K562 (cell line): ENCODE data around the gene RABL2B. TPM values are rescaled to one million over a fixed set of nuclear protein-coding genes. Genes with fewer than 3 reads are reported as not detected.

ENCODE experiments used
- ATAC-seq: fragments of 200-7000 bp; cut with Tn5 transposase; 3 replicates; pipeline ENCODE4 v1.9.1; 2020; ENCODE audit warnings: moderate library complexity
- BruUV-seq: library from RNA; stranded (reverse); fragments of 400-500 nt; replicated peaks from 2 replicates; lab custom pipeline; 2021; lab: Mats Ljungman, UMichigan
- CTCF ChIA-PET: fragments of 300-600 bp; formaldehyde crosslinking; extraction: SDS; loops from one replicate; lab custom pipeline; 2021; ENCODE audit warnings: low intra/inter-chr PET ratio; lab: Yijun Ruan, JAX
- POLR2A ChIA-PET: fragments of 300-600, 350-650 bp; sonication (Branson Sonifier 250); formaldehyde crosslinking; extraction: SDS; loops from one replicate; lab custom pipeline; 2021; ENCODE audit warnings: antibody characterized with exemption, inconsistent platforms; lab: Yijun Ruan, JAX
- DNase-seq, 4 experiments: peaks; one replicate each; pipeline versions ENCODE4 v3.0.0 to v3.0.0-alpha.2; 2011 to 2018; ENCODE audit warnings: low spot score in 3 of 4, mixed read lengths in 3 of 4; ENCODE audit errors: extremely low read depth in 1 of 4
- FAIRE-seq: peaks from 2 replicates; lab custom pipeline; 2011; peaks lifted over from hg19 to GRCh38; lab: Jason Lieb, UNC
- H2AFZ ChIP-seq: 2 replicates; pipeline ENCODE4 v1.6.0; 2011; ENCODE audit warnings: low read depth, low read length, control low read depth, inconsistent platforms
- H3K27ac ChIP-seq: fragments of 200-600 bp; 3 replicates; pipeline ENCODE4 v1.8.0; 2011; ENCODE audit warnings: low read depth, mild to moderate bottlenecking, control low read depth, inconsistent platforms, low read length, moderate library complexity, mixed read lengths; ENCODE audit errors: extremely low read depth
- H3K27me3 ChIP-seq, 2 experiments: fragments of 300-600 bp in 1 of 2; 2 replicates in 1 of 2; 3 replicates in 1 of 2; pipeline versions ENCODE4 v1.6.0 to v1.8.0; 2011; ENCODE audit warnings: inconsistent platforms in 2 of 2, low read length in 2 of 2, mild to moderate bottlenecking in 1 of 2, mixed read lengths in 1 of 2, moderate library complexity in 1 of 2; ENCODE audit not compliant: control insufficient read depth in 2 of 2, insufficient read depth in 2 of 2
- H3K36me3 ChIP-seq: fragments of 300-600 bp; 3 replicates; pipeline ENCODE4 v1.8.0; 2011; ENCODE audit warnings: mild to moderate bottlenecking, low read length, inconsistent platforms; ENCODE audit not compliant: control insufficient read depth, insufficient read depth
- H3K4me1 ChIP-seq, 2 experiments: fragments of 200-600 bp in 1 of 2; replicated peaks in 1 of 2; 2 replicates in 1 of 2; 3 replicates in 1 of 2; pipeline versions ENCODE4 v1.5.1 to v1.8.0; 2011; ENCODE audit warnings: inconsistent platforms in 2 of 2, low read length in 2 of 2, mild to moderate bottlenecking in 1 of 2, mixed read lengths in 1 of 2, moderate library complexity in 1 of 2; ENCODE audit not compliant: control insufficient read depth in 2 of 2, insufficient read depth in 2 of 2
- H3K4me2 ChIP-seq: 2 replicates; pipeline ENCODE4 v1.6.1; 2011; ENCODE audit warnings: low read length, control low read depth, inconsistent platforms, mixed read lengths; ENCODE audit not compliant: insufficient read depth
- H3K4me3 ChIP-seq: fragments of 200-600 bp; sonication (generic), shearing (Covaris generic); 2 replicates; pipeline ENCODE4 v1.5.1; 2016; ENCODE audit warnings: control low read depth, inconsistent platforms
- H3K79me2 ChIP-seq: fragments of 200-600 bp; 3 replicates; pipeline ENCODE4 v1.8.0; 2011; ENCODE audit warnings: low read length, inconsistent platforms; ENCODE audit not compliant: control insufficient read depth, insufficient read depth
- H3K9ac ChIP-seq, 2 experiments: 2 replicates each; pipeline versions ENCODE4 v1.6.0 to v1.6.1; 2011; ENCODE audit warnings: low read depth in 2 of 2, low read length in 2 of 2, control low read depth in 1 of 2, inconsistent platforms in 1 of 2, mild to moderate bottlenecking in 1 of 2, mixed read lengths in 1 of 2; ENCODE audit not compliant: insufficient read depth in 1 of 2
- H3K9me1 ChIP-seq: one replicate; pipeline ENCODE4 v1.6.0; 2011; ENCODE audit warnings: inconsistent platforms, mild to moderate bottlenecking, low read length, moderate library complexity; ENCODE audit not compliant: control insufficient read depth, insufficient read depth
- H3K9me3 ChIP-seq: replicated peaks from 2 replicates; pipeline ENCODE4 v1.5.1; 2011; ENCODE audit warnings: low read depth, low read length, inconsistent platforms; ENCODE audit not compliant: control insufficient read depth, insufficient read depth
- H4K20me1 ChIP-seq: replicated peaks from 2 replicates; pipeline ENCODE4 v1.6.1; 2011; ENCODE audit warnings: low read length, inconsistent platforms, mixed read lengths; ENCODE audit not compliant: control insufficient read depth, insufficient read depth
- EP400 ChIP-seq: fragments of 450-650 bp; IDR thresholded peaks from 2 replicates; pipeline ENCODE4 v1.6.1; 2017; ENCODE audit warnings: antibody characterized with exemption, mild to moderate bottlenecking, moderate library complexity
- HNRNPK ChIP-seq: fragments of 200-400 bp; formaldehyde crosslinking; IDR thresholded peaks from one replicate; pipeline ENCODE4 v1.6.1; 2018; ENCODE audit warnings: mild to moderate bottlenecking, low read depth, low read length; ENCODE audit not compliant: poor library complexity, severe bottlenecking
- ZBTB1 ChIP-seq: sonication (generic); formaldehyde crosslinking; IDR thresholded peaks from 2 replicates; pipeline ENCODE4 v1.8.1; 2023; ENCODE audit warnings: missing genetic modification reagents, low read depth, mild to moderate bottlenecking, borderline replicate concordance
- WGBS: fragments of 100-300 bp; shearing (Covaris generic); methylation state at CpG from one replicate; pipeline ENCODE4 v1.1.6; 2016; ENCODE audit warnings: low coverage, mixed read lengths; ENCODE audit not compliant: insufficient coverage; ENCODE audit errors: missing lambda C conversion rate; 5-methylcytosine and 5-hydroxymethylcytosine counted together
- in situ Hi-C: fragments of 300-500 bp; cut with MboI; formaldehyde crosslinking; loops from 4 replicates; pipeline ENCODE4 v1.15.0; 2018; ENCODE audit warnings: inconsistent platforms, mixed read lengths
- intact Hi-C: fragments of 100-400 bp; cut with micrococcal nuclease; formaldehyde crosslinking; loops from 2 replicates; pipeline ENCODE4 v1.14.2; 2022
- polyA plus RNA-seq, 8 experiments: library from polyadenylated mRNA; depleted of rRNA in 4 of 8; stranded (reverse) in 5 of 8; unstranded in 3 of 8; fragments of >200 nt; fragmentation: Nextera tagmentation in 2 of 8; fragmentation: Illumina TruSeq in 1 of 8; extraction: Ambion mirVana in 2 of 8; extraction: Trizol in 1 of 8; gene quantifications; 2 replicates each; pipeline versions ENCODE4 v1.2.1 to v1.2.3, GENCODE V29; 2011 to 2014; ENCODE audit warnings: inconsistent platforms in 1 of 8, missing spikeins in 1 of 8
- total RNA-seq, 7 experiments: library from RNA; depleted of rRNA in 6 of 7; stranded (reverse); fragments of >200 nt in 6 of 7; fragmentation: Illumina TruSeq in 2 of 7; extraction: Trizol in 2 of 7; gene quantifications; 2 replicates each; pipeline versions ENCODE4 v1.2.1 to v1.2.3, GENCODE V29; 2011 to 2021; ENCODE audit warnings: low replicate concordance in 1 of 7
- TF ChIP-seq, protein P1 (sequence below), 3 experiments: IDR thresholded peaks in 2 of 3; conservative IDR thresholded peaks in 1 of 3; 2 replicates each; pipeline ENCODE4 v1.5.1; 2011 to 2012; ENCODE audit warnings: low read length in 3 of 3, mild to moderate bottlenecking in 3 of 3, control low read depth in 2 of 3, improper control_type of control experiment in 1 of 3, inconsistent platforms in 1 of 3, low read depth in 1 of 3, mixed read lengths in 1 of 3, moderate library complexity in 1 of 3; ENCODE audit not compliant: insufficient read depth in 2 of 3

Gene RABL2B
- total and polyA plus RNA-seq, 9 of the 15 experiments (the other 6 are each of a cell fraction or from before 2014, with no cell fraction given): 0.76 to 8.5 (median 3.6) TPM

DNA sequence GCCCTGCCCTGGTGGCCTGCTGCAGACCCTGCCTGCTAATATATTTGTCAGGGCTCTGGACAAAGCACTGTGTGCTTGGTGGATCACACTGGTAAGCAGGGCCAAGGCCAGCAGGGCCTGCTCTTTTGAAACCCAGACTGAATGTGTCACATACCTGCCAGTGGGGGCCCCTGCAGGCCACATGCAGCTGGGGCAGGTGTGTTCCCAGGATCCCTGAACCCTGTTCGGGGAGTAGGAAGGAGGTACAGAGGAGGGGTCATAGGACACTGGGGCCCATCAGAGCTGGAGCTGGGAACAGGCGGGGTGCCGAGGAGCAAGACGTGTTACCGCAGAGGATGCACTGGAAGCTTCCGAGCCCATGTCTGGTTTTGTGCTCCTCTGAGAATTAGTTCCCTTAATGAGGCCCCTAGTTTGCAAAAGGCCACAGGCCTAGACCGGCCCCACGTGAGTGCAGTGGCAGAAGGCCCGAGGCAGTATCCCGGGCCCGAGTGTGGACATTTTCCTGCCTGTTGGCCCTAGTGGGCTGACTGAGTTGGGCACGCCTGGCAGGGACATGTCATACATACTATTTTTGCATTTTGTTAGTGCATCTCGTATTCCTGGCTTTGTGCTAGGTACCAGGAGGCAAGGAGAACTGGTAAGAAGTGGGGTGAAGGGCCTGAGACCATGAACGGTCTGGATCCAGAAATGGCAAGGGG lies 56.6 kb downstream of the RABL2B start:
- peaks cover 14 to 56% of the 10 kb centered on the region in 2 experiments; a peak in 3 of 5 replicates for H3K27me3 ChIP-seq
- H3K4me1 ChIP-seq: peaks cover 0 to 6% of the 10 kb centered on the region in 2 experiments; a peak in 2 of 5 replicates
- no peaks in the 10 kb centered on the region for H4K20me1 ChIP-seq
- no peaks in the 10 kb centered on the region for H3K9me3 ChIP-seq
- H3K9ac ChIP-seq: no peak overlapping the region
- no TSS peak for BruUV-seq
- no peak overlapping the region for H2AFZ ChIP-seq
- H3K27ac ChIP-seq: no peak overlapping the region
- FAIRE-seq: no peak
- TF ChIP-seq ZBTB1 (CRISPR knock-in tag) (no peak), EP400 (no peak), HNRNPK (no peak)
- TF ChIP-seq, protein P1, sequence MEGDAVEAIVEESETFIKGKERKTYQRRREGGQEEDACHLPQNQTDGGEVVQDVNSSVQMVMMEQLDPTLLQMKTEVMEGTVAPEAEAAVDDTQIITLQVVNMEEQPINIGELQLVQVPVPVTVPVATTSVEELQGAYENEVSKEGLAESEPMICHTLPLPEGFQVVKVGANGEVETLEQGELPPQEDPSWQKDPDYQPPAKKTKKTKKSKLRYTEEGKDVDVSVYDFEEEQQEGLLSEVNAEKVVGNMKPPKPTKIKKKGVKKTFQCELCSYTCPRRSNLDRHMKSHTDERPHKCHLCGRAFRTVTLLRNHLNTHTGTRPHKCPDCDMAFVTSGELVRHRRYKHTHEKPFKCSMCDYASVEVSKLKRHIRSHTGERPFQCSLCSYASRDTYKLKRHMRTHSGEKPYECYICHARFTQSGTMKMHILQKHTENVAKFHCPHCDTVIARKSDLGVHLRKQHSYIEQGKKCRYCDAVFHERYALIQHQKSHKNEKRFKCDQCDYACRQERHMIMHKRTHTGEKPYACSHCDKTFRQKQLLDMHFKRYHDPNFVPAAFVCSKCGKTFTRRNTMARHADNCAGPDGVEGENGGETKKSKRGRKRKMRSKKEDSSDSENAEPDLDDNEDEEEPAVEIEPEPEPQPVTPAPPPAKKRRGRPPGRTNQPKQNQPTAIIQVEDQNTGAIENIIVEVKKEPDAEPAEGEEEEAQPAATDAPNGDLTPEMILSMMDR (IDR thresholded peaks at IDR 0.05 in 2 of 3, conservative IDR thresholded peaks at IDR 0.05 in 1 of 3; ENCODE audit: insufficient read depth in 2 of 3, low read depth in 1 of 3, low read length in 3 of 3): peak in 2 of 3 experiments; percentile 15 to 31; a peak in 2 of 6 replicates
- DNase-seq: peak in 2 of 4 experiments; percentile 19
- ATAC-seq: peak; percentile 56; the same call in 1 of the 3 replicates
- no peaks in the 10 kb centered on the region for H3K36me3 ChIP-seq
- H3K4me3 ChIP-seq: no peak overlapping the region
- POLR2A ChIA-PET: interaction anchor here (1.3 kb wide), 1 partner anchor 10 kb away, joined by 6 read pairs; no protein-coding TSS in a partner anchor
- intact Hi-C loops (no loop called here), in situ Hi-C loops (no loop called here)
- CTCF ChIA-PET: no interaction called here
- 19% methylated on average over 9 of the region's 14 CpGs for WGBS
- H3K9me1 ChIP-seq: no peaks in the 10 kb centered on the region
- no peak overlapping the region for H3K4me2 ChIP-seq
- H3K79me2 ChIP-seq: no peaks in the 10 kb centered on the region
